ENCODE measurements around the gene RHOBTB1.

RHOBTB1 gene

DNA sequence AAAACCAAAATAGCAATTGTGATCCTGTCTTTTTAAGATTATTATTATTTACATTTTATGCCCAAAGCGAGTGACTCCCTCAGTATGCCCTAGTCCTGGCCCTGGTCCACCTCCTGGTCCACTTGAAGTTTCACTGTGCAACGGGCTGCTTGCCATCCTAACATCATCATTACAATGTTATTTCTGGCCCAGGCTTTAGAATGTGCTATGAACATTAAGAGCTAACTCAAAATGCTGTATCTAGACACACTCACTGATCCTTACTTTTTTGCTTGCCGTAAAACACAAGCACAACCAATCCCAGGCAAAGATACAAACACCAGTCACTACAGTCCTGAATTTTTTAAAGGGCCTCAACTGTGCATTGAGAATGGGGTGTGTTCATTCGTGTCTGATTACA lies 38.4 kb downstream of the RHOBTB1 start:
- no peak overlapping the region for H3K27ac ChIP-seq
- TF ChIP-seq, protein P1, sequence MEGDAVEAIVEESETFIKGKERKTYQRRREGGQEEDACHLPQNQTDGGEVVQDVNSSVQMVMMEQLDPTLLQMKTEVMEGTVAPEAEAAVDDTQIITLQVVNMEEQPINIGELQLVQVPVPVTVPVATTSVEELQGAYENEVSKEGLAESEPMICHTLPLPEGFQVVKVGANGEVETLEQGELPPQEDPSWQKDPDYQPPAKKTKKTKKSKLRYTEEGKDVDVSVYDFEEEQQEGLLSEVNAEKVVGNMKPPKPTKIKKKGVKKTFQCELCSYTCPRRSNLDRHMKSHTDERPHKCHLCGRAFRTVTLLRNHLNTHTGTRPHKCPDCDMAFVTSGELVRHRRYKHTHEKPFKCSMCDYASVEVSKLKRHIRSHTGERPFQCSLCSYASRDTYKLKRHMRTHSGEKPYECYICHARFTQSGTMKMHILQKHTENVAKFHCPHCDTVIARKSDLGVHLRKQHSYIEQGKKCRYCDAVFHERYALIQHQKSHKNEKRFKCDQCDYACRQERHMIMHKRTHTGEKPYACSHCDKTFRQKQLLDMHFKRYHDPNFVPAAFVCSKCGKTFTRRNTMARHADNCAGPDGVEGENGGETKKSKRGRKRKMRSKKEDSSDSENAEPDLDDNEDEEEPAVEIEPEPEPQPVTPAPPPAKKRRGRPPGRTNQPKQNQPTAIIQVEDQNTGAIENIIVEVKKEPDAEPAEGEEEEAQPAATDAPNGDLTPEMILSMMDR (conservative IDR thresholded peaks at IDR 0.05), result no peak
- no peak for TF ChIP-seq ZFX (IDR thresholded peaks at IDR 0.05)

DNA sequence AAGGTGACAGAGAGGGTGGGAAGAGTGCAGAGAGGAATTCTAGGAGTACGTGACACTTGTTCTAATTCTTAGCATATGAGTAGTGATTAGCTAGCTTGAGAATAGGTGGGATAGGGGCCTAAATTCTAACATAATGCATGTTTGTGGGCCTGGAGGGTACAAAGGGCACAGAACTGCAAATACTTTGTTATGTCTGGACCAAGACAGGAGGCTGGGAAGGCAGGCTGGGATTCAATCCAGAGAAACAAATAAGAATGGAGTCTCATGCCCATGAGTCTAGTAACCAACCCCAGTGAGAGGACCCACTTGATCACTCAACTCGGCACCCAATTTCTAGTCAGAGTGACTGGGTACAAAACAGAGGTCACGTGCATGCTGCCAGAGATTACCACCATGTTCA lies 40.9 kb downstream of the RHOBTB1 start:
- no peak overlapping the region for H3K27ac ChIP-seq
- no peak for TF ChIP-seq ZFX (IDR thresholded peaks at IDR 0.05)
- TF ChIP-seq, protein P1 (conservative IDR thresholded peaks at IDR 0.05), result no peak

DNA sequence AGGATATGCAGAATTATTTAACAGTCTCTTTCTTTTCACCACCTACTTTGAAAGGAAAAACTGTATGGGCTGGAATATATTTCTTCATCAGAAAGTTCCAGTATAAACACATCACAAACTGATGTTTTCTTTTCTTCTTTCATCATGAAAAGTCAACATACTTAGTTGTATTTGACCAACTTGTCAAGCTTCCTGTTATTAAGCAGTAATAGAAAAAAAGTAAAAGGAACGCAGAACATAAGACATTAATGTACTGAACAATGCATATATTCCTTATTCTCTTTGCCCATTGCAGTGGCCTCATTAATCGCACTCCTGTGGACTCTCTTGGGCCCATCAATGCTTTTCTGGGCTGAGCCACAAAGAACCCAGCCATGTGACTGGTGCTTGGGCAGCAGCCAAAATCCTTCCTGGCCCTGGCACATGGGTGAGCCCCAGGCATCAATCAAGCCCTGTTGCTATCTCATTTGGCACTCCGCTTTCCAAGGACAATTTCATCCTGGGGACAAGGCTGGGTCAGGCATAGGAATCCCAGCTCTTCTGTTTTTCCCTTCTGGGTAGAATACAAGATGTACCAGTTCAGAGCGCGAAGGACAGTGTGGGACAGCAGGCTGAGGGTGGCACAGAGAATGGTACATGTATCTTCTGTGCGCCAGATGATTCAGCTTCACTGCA lies 42.3 kb downstream of the RHOBTB1 start:
- H3K27ac ChIP-seq, result no peak overlapping the region
- TF ChIP-seq ZFX (IDR thresholded peaks at IDR 0.05), result no peak
- TF ChIP-seq, protein P1 (conservative IDR thresholded peaks at IDR 0.05), result no peak

DNA sequence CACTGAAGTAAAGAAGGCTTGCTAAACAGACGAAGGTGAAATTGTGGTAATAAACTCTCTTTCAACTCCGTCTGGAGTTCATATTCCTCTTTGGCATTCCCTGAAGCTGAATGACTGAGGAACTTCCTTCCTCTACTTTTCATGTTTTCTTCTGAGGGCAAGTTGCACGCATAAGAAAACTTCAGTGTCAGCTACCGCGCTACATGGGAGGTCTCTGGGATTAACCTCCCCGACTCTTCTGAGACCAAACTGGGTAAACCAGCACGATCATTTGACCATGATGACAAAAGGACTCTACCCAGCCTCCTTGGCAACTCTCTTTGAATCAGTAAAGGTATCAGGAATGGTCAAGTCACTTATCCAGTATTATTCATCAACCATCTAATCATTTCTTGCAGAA lies 44.7 kb downstream of the RHOBTB1 start:
- H3K27ac ChIP-seq, result no peak overlapping the region
- TF ChIP-seq ZFX (IDR thresholded peaks at IDR 0.05), result no peak
- TF ChIP-seq, protein P1 (conservative IDR thresholded peaks at IDR 0.05), result no peak

DNA sequence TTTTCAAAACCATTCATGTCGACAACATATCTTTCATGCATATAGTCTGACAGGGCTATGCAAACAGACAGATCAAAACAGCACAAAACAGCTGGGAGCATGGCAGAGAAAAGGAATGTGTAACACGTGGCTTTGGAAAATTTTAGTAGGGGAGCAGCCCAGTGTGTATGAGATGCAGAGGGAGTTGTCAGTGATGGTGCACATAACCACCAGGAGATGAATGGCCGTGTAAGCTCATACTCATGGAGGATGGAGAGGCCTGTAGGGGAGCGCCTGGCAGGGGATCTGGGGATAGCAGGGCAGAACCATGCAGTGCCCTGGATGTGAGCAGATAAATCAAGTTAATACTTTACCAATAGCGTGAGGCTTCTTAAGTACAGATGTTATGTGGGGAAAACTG lies 45.7 kb downstream of the RHOBTB1 start:
- TF ChIP-seq, protein P1 (conservative IDR thresholded peaks at IDR 0.05), result no peak
- no peak for TF ChIP-seq ZFX (IDR thresholded peaks at IDR 0.05)
- no peak overlapping the region for H3K27ac ChIP-seq

DNA sequence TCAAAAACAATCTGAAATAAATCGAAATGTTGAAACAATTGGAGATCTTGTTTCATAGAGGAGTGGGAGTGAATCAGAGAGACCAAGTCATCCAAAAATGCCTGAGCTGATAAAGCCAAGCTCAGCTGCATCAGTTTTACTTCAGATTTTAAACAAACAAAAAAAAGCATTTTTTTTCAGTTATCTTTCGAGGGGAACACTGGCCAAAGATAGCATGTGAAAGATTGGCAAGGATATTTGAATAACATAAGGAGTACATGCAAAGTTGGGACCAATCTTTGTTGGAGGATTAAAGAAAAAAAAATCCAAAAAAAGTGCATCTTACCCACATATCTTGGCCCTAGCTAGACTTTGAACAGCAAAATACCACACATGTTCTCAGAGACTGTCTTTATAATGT lies 47.2 kb downstream of the RHOBTB1 start:
- TF ChIP-seq, protein P1 (conservative IDR thresholded peaks at IDR 0.05), result no peak
- TF ChIP-seq ZFX (IDR thresholded peaks at IDR 0.05), result no peak
- H3K27ac ChIP-seq, result no peak overlapping the region

DNA sequence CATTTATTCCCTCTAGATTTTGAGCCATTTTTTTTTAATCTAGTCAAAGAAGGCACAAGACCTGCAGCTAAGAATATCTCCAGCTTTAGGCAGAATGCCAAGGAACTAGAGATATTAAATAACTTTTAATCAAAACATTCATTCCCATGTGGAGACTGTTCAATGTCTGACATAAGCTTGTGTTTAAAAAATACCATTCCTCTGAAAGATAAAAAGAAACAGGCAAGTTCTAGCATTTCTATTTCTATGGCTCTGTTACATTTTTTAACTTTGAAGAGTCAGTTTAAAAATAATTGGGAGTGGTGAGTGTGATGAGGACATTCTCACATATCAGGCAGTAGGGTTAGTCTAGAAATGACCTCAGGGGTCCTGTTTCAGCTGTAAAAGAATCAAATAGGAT lies 48.0 kb downstream of the RHOBTB1 start:
- no peak overlapping the region for H3K27ac ChIP-seq
- TF ChIP-seq ZFX (IDR thresholded peaks at IDR 0.05), result no peak
- TF ChIP-seq, protein P1 (conservative IDR thresholded peaks at IDR 0.05), result no peak
